WTC11 (cell line): Measurements from ENCODE around the gene SLC38A3.

Experiments used
- ATF1 ChIP-seq: sonication (generic); formaldehyde crosslinking; IDR thresholded peaks from 2 replicates; pipeline ENCODE4 v1.8.1; 2023; ENCODE audit warnings: mild to moderate bottlenecking, moderate library complexity, missing genetic modification reagents
- FOXP1 ChIP-seq: sonication (generic); formaldehyde crosslinking; IDR thresholded peaks from 2 replicates; pipeline ENCODE4 v1.8.0; 2022; ENCODE audit warnings: missing genetic modification reagents, mild to moderate bottlenecking, moderate library complexity, borderline replicate concordance
- ZNF121 ChIP-seq: sonication (generic); formaldehyde crosslinking; IDR thresholded peaks from 2 replicates; pipeline ENCODE4 v1.8.0; 2023; ENCODE audit warnings: missing genetic modification reagents
- TF ChIP-seq, protein P1 (sequence below): fragments of 200-600 bp; IDR thresholded peaks from 2 replicates; pipeline ENCODE4 v1.8.0; 2022; ENCODE audit warnings: antibody characterized with exemption

DNA sequence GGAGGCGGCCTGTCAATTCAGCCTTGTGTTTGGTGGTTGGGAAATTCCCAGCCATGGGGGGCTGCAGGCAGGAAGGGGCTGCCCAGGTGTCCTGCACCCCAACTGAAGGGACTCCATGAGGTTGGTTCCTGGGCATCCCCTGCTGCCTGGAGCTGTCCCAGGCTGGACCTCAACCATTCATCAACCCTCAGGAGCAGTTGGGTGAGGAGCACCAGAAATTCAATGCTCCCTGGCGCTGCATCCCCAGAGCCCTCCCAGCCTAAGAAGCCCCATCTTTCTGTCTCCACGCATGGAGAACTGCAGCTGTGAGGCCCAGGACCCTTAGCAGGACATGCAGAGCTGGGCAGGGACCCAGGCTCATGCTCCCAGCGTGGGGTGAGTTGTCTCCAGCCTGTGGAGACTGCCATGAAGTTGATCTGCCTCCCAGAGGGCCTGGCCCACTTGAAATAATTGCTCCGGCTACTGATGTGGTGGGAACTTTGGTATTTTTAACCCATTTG, 55.9 kb downstream of the SLC38A3 start:
- TF ChIP-seq, protein P1, sequence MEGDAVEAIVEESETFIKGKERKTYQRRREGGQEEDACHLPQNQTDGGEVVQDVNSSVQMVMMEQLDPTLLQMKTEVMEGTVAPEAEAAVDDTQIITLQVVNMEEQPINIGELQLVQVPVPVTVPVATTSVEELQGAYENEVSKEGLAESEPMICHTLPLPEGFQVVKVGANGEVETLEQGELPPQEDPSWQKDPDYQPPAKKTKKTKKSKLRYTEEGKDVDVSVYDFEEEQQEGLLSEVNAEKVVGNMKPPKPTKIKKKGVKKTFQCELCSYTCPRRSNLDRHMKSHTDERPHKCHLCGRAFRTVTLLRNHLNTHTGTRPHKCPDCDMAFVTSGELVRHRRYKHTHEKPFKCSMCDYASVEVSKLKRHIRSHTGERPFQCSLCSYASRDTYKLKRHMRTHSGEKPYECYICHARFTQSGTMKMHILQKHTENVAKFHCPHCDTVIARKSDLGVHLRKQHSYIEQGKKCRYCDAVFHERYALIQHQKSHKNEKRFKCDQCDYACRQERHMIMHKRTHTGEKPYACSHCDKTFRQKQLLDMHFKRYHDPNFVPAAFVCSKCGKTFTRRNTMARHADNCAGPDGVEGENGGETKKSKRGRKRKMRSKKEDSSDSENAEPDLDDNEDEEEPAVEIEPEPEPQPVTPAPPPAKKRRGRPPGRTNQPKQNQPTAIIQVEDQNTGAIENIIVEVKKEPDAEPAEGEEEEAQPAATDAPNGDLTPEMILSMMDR, result no peak
- TF ChIP-seq ATF1 (CRISPR knock-in tag), result no peak
- no peak for TF ChIP-seq FOXP1 (CRISPR knock-in tag)
- TF ChIP-seq ZNF121 (CRISPR knock-in tag), result no peak
